ENCODE measurements around the gene CD101. TPM values are rescaled to one million over a fixed set of nuclear protein-coding genes. Genes with fewer than 3 reads are reported as not detected.

The CD101 gene
- total and polyA plus RNA-seq, 10 donors: 1.0 to 15.9 (median 6.8) TPM

- TF ChIP-seq POLR2A (IDR thresholded peaks at IDR 0.05) (no peak), POLR2AphosphoS5 (IDR thresholded peaks at IDR 0.05) (no peak)
- TF ChIP-seq, protein P1, sequence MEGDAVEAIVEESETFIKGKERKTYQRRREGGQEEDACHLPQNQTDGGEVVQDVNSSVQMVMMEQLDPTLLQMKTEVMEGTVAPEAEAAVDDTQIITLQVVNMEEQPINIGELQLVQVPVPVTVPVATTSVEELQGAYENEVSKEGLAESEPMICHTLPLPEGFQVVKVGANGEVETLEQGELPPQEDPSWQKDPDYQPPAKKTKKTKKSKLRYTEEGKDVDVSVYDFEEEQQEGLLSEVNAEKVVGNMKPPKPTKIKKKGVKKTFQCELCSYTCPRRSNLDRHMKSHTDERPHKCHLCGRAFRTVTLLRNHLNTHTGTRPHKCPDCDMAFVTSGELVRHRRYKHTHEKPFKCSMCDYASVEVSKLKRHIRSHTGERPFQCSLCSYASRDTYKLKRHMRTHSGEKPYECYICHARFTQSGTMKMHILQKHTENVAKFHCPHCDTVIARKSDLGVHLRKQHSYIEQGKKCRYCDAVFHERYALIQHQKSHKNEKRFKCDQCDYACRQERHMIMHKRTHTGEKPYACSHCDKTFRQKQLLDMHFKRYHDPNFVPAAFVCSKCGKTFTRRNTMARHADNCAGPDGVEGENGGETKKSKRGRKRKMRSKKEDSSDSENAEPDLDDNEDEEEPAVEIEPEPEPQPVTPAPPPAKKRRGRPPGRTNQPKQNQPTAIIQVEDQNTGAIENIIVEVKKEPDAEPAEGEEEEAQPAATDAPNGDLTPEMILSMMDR (IDR thresholded peaks at IDR 0.05 in 8 of 11, conservative IDR thresholded peaks at IDR 0.05 in 3 of 11): no peak
- H3K27ac ChIP-seq: peak overlapping the region; percentile 0 to 93 (median 86)
- 27 to 31% (median 27%) methylated on average over 36 to 42 of the region's 42 CpGs for WGBS, 5 donors
Measured at GRCh38 chr1:117060441-117061317, 59.1 kb downstream of the CD101 start.

DNA sequence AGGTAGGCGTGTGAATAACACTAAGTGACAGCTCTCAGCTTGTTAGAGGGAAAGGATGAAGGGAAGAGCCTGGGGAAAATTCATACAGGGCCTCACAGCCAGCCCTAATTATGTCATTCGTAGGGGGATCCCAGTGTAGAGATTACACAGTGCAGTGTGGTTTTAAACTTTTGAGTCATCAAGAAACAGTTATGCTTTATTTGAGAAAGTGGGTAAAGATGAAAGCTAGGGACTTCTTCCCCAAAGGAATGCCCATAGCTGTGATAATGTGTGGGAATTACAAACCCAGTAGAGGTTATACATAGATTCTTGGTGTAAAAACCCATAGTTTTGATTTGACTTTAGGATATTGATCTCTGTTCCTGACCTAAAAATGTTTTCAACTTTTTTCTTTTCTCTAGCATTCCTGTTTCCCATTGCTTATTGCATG lies 60.4 kb downstream of the CD101 start:
- Histone ChIP-seq H3K4me3 (no peak overlapping the region), H3K27me3 (replicated peaks in 1 of 7) (no peaks in the 10 kb centered on the region), H3K9me3 (no peaks in the 10 kb centered on the region), H3K27ac (no peak overlapping the region), H3K36me3 (peaks cover 0 to 25% (median 3%) of the 10 kb centered on the region in 6 donors), H3K4me1 (peaks cover 6 to 54% (median 22%) of the 10 kb centered on the region in 6 donors)
- WGBS, 5 donors: 50 to 74% (median 67%) methylated on average over 2 of the region's 2 CpGs
- DNase-seq: no peak
- TF ChIP-seq POLR2A (IDR thresholded peaks at IDR 0.05) (no peak), POLR2AphosphoS5 (IDR thresholded peaks at IDR 0.05) (no peak)
- TF ChIP-seq, protein P1 (IDR thresholded peaks at IDR 0.05 in 8 of 11, conservative IDR thresholded peaks at IDR 0.05 in 3 of 11): no peak
- intact Hi-C loops (cut with DNase I; ENCODE audit: low total_unique reads): loop anchor here (2.0 to 10.0 kb wide), 2 partner anchors 69 to 693 kb away; no protein-coding TSS in a partner anchor

More at GRCh38 chr1:117060441-117061317, 59.1 kb downstream of the CD101 start:
- H3K4me3 ChIP-seq: peak overlapping the region; percentile 62 to 94 (median 80)
- H3K9me3 ChIP-seq: no peaks in the 10 kb centered on the region
- H3K36me3 ChIP-seq: peaks cover 0 to 19% (median 3%) of the 10 kb centered on the region in 6 donors
- peaks cover 6 to 54% (median 22%) of the 10 kb centered on the region in 6 donors for H3K4me1 ChIP-seq
- H3K27me3 ChIP-seq (replicated peaks in 1 of 7): no peaks in the 10 kb centered on the region
- intact Hi-C loops (cut with DNase I; ENCODE audit: low total_unique reads): loop anchor here (10.0 kb wide), 1 partner anchor 694 kb away; no protein-coding TSS in a partner anchor
- peak; percentile 91 for DNase-seq

DNA sequence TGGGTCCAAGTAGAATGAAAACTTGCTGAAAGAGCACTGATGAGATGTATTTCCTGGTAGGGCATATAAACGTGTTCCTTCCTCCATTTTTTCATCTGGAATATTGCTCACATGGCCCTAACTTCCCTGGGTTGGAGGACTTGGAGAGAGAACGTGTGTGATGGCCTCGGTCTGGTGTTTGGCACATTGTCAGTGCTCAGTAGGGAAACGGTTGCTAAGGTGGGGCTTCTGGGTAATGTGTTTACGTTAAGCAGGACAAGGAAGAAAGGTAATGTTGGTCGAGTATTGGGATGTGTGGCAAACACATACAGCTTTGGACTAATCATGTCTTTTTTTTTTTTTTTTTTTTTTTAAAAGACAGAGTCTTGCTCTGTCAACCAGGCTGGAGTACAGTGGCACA lies 64.8 kb downstream of the CD101 start:
- Histone ChIP-seq H3K27ac (no peak overlapping the region), H3K36me3 (peaks cover 0 to 41% (median 3%) of the 10 kb centered on the region in 6 donors), H3K27me3 (replicated peaks in 1 of 7) (no peaks in the 10 kb centered on the region), H3K9me3 (no peaks in the 10 kb centered on the region), H3K4me3 (no peak overlapping the region), H3K4me1 (peaks cover 0 to 30% (median 1%) of the 10 kb centered on the region in 6 donors)
- no peak for DNase-seq
- TF ChIP-seq POLR2AphosphoS5 (IDR thresholded peaks at IDR 0.05): no peak
- no peak for TF ChIP-seq POLR2A (IDR thresholded peaks at IDR 0.05)
- TF ChIP-seq, protein P1 (IDR thresholded peaks at IDR 0.05 in 8 of 11, conservative IDR thresholded peaks at IDR 0.05 in 3 of 11): no peak
- intact Hi-C loops (cut with DNase I; ENCODE audit: low total_unique reads): loop anchor here (10.0 kb wide), 1 partner anchor 688 kb away; no protein-coding TSS in a partner anchor
- WGBS, 5 donors: 75 to 86% (median 85%) methylated on average over 6 of the region's 6 CpGs

Measured in spleen (tissue), 11 donors.